Chondrocyte (in vitro differentiated cells): ENCODE measurements around the gene SLC38A4. TPM values are rescaled to one million over a fixed set of nuclear protein-coding genes. Genes with fewer than 3 reads are reported as not detected.

Experiments used
- DNase-seq: peaks from one replicate; pipeline ENCODE4 v3.0.0; 2021; ENCODE audit warnings: mixed read lengths, low spot score
- H3K27ac Mint-ChIP-seq: one replicate; pipeline ENCODE4 v1.8.0; 2021; ENCODE audit warnings: mild to moderate bottlenecking, moderate library complexity, mixed read lengths; ENCODE audit not compliant: unreplicated experiment
- H3K27me3 Mint-ChIP-seq: 2 replicates; pipeline ENCODE4 v1.8.0; 2021; ENCODE audit warnings: low read depth, mixed read lengths
- H3K36me3 Mint-ChIP-seq: 2 replicates; pipeline ENCODE4 v1.8.0; 2021; ENCODE audit warnings: low read depth, mixed read lengths
- H3K4me1 Mint-ChIP-seq: 2 replicates; pipeline ENCODE4 v1.8.0; 2021; ENCODE audit warnings: low read depth, mild to moderate bottlenecking, mixed read lengths
- H3K4me3 Mint-ChIP-seq: one replicate; pipeline ENCODE4 v1.8.0; 2021; ENCODE audit warnings: mild to moderate bottlenecking, moderate library complexity, mixed read lengths; ENCODE audit not compliant: unreplicated experiment
- H3K9me3 Mint-ChIP-seq: 2 replicates; pipeline ENCODE4 v1.8.0; 2021; ENCODE audit warnings: low read depth, mixed read lengths
- long read RNA-seq: library from polyadenylated mRNA; stranded (forward); transcript quantifications from one replicate; pipeline ENCODE4 v2.0.0, GENCODE V29; 2021
- total RNA-seq: library from RNA; stranded (reverse); gene quantifications from 3 replicates; pipeline ENCODE4 v1.2.1, GENCODE V29; 2021
- TF ChIP-seq, protein P1 (sequence below): fragments of 200-600 bp; sonication (generic); IDR thresholded peaks from 2 replicates; pipeline ENCODE4 v1.5.0; 2021; ENCODE audit warnings: antibody characterized with exemption, mild to moderate bottlenecking, moderate library complexity

SLC38A4 gene, protein sequence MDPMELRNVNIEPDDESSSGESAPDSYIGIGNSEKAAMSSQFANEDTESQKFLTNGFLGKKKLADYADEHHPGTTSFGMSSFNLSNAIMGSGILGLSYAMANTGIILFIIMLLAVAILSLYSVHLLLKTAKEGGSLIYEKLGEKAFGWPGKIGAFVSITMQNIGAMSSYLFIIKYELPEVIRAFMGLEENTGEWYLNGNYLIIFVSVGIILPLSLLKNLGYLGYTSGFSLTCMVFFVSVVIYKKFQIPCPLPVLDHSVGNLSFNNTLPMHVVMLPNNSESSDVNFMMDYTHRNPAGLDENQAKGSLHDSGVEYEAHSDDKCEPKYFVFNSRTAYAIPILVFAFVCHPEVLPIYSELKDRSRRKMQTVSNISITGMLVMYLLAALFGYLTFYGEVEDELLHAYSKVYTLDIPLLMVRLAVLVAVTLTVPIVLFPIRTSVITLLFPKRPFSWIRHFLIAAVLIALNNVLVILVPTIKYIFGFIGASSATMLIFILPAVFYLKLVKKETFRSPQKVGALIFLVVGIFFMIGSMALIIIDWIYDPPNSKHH
- 10.0 to 19.7 TPM (median 11.3 TPM) in 3 replicates for total RNA-seq
- long read RNA-seq, transcript SLC38A4-202 (16 exons, 3,791 nt), result major isoform, 15 of 21 reads
- long read RNA-seq, partial matches to known transcripts, result 1 of 21 reads
- long read RNA-seq, other reads (novel, unspliced or antisense), result 4 of 21 reads

DNA sequence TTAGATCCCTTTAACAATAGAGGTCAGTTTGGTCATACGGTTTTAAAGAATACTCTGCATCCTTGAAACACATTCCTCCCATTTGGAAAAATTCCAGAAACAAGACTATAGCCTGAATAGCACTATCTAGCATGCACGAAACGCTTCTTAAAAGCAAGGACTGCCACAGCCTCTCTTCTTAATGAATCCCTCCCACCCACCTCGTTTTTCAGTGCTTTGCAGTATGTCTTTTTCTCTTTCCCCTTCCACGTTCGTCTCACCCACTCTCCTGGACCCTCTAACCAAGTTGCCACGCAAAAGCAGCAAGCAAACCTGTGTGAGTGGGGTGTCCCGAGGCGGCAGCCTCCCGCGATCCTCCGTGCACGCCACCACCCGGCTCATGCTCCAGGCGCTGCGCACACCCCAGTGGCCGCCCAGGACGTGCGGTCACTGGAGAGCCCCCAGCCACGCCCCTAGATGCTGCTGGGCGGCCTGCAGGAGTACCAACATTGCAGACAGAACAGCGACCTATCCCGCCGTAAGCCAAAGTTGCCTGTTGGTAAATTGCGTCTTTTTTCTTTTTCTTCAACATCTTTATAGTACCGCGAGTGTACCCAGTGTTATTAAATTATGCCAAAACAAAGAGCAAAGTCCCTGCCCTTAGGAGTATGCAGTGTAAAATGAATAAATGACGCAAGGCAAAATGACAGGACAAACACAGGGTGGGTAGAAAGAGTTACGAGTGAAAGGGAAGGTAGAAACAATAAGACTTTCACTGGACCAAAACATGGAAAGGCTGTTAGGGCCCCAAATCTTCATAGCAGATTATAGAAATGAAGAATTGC is at the start of gene SLC38A4:
TSS of gene SLC38A4 (minus strand) at position 407 of the 824 bp plus-strand sequence. CDS start 32,926 bp downstream, outside the sequence.
- no peak for DNase-seq
- Mint-ChIP-seq H3K4me3 (peak within 1 kb of the TSS; percentile 89), H3K27ac (peak within 1 kb of the TSS; percentile 93), H3K36me3 (peaks cover 1% of the 10 kb centered on the region), H3K27me3 (peaks cover 10% of the 10 kb centered on the region), H3K4me1 (peaks cover 27% of the 10 kb centered on the region), H3K9me3 (peaks cover 12% of the 10 kb centered on the region)
- TF ChIP-seq, protein P1, sequence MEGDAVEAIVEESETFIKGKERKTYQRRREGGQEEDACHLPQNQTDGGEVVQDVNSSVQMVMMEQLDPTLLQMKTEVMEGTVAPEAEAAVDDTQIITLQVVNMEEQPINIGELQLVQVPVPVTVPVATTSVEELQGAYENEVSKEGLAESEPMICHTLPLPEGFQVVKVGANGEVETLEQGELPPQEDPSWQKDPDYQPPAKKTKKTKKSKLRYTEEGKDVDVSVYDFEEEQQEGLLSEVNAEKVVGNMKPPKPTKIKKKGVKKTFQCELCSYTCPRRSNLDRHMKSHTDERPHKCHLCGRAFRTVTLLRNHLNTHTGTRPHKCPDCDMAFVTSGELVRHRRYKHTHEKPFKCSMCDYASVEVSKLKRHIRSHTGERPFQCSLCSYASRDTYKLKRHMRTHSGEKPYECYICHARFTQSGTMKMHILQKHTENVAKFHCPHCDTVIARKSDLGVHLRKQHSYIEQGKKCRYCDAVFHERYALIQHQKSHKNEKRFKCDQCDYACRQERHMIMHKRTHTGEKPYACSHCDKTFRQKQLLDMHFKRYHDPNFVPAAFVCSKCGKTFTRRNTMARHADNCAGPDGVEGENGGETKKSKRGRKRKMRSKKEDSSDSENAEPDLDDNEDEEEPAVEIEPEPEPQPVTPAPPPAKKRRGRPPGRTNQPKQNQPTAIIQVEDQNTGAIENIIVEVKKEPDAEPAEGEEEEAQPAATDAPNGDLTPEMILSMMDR, result peak; percentile 69

DNA sequence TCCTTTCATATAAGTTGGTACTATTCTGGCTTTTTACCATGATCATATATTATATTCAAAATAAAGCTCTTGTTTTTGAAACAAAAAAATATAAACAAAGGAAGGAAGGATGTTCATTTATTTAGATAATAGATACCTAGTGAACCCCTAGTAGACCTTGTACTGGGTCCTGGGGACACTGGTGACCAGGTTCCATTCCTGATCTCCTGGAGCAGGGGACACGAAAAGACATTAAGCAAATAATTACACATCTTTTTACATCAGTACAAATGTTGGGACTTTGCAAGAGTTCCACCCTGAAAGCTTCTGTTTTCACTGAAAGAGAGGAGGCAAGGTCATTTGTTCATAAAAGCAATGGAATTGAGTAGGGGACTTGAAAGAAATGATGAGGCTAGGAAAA is 49.3 kb upstream of the SLC38A4 start:
- Mint-ChIP-seq H3K27ac (no peak overlapping the region), H3K36me3 (peaks cover 11% of the 10 kb centered on the region), H3K27me3 (no peaks in the 10 kb centered on the region), H3K9me3 (peaks cover 28% of the 10 kb centered on the region), H3K4me1 (peaks cover 11% of the 10 kb centered on the region), H3K4me3 (no peak overlapping the region)
- TF ChIP-seq, protein P1, result no peak
- DNase-seq, result no peak

DNA sequence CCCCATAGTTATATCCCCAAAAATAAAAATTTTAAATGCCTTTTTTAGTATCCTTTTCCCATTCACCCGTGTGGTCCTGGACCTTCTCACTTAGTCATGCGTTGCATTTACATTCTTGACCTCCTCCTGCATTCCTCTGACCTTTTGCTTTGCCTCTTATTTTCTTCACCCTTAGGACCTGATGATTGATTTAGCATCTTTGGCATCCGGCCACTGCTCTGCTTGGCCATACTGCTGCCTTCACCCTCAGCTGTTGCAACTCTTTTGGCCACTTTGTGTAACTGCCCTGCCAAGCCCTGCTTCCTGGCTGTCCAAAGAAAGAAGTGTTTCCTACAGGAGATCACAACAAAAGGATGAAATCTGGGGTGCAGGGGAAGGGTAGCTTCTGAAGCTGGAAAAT is 48.8 kb upstream of the SLC38A4 start:
- Mint-ChIP-seq H3K36me3 (peaks cover 11% of the 10 kb centered on the region), H3K4me3 (no peak overlapping the region), H3K4me1 (peaks cover 11% of the 10 kb centered on the region), H3K27ac (no peak overlapping the region), H3K9me3 (peaks cover 24% of the 10 kb centered on the region), H3K27me3 (no peaks in the 10 kb centered on the region)
- DNase-seq, result no peak
- TF ChIP-seq, protein P1, result no peak

DNA sequence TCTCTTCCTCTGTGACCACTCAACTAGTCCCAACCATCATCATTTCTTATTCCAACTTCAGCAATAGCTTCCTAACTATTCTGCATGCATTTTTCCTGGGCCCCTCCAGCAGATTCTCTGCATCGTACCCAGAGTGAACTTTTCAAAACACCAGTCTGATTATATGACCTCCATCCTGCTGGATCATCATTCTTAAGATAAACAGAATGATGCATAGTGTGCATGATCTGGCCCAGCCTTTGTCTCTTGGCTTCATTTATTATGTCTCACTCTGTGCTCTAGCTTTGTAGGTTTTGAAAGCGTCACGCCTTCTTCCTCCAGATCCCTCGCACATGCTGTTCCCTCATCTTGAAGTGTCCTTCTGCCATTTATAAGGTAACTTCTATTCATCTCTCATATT is 46.3 kb upstream of the SLC38A4 start:
- H3K27ac Mint-ChIP-seq, result no peak overlapping the region
- H3K27me3 Mint-ChIP-seq, result no peaks in the 10 kb centered on the region
- peaks cover 11% of the 10 kb centered on the region for H3K4me1 Mint-ChIP-seq
- H3K36me3 Mint-ChIP-seq, result peaks cover 7% of the 10 kb centered on the region
- TF ChIP-seq, protein P1, result no peak
- H3K4me3 Mint-ChIP-seq, result no peak overlapping the region
- peaks cover 9% of the 10 kb centered on the region for H3K9me3 Mint-ChIP-seq
- no peak for DNase-seq

DNA sequence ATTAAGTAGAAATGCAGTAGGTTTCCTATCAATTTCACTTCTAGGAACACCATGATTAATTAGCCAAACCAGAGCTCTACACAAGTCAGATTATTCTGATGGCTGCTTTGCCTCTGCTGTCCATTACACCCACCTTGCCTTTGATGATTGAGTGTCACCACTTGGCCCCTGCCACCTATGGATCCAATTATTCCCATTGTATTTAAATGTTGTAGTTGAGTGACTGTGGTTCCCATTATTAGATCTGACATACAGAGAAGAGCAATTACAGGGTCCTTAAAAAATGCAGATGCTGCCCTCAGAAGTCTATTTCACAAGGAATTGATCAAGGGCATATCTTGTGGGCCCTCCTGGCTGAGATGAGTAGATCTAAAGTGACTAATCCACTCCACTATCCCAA is 39.5 kb upstream of the SLC38A4 start:
- H3K27ac Mint-ChIP-seq, result no peak overlapping the region
- H3K36me3 Mint-ChIP-seq, result peaks cover 15% of the 10 kb centered on the region
- H3K4me1 Mint-ChIP-seq, result no peaks in the 10 kb centered on the region
- no peak overlapping the region for H3K4me3 Mint-ChIP-seq
- no peak for DNase-seq
- no peaks in the 10 kb centered on the region for H3K27me3 Mint-ChIP-seq
- TF ChIP-seq, protein P1, result no peak
- peaks cover 48% of the 10 kb centered on the region for H3K9me3 Mint-ChIP-seq
